HG03159 (cell line): ENCODE data around the gene ARPP21.
A peak's percentile ranks its signal among the peaks of the same experiment; 100 is the strongest.
"Not testable (repeated sequence)": the region's sequence is repeated elsewhere in the genome, so short reads cannot be mapped to it uniquely, and the experiment has no call there.

Source experiments
- ATAC-seq: cut with Tn5 transposase; IDR thresholded peaks from one replicate; pipeline ENCODE4 v1.9.1; 2021; ENCODE audit warnings: mild to moderate bottlenecking, moderate library complexity; ENCODE audit not compliant: unreplicated experiment

ARPP21 gene

GRCh38 chr3:35639254-35640186, at the start of gene ARPP21:
Gene ARPP21 (plus strand): TSS chr3:35639525. CDS start chr3:35681752, 42,227 bp downstream.
- ATAC-seq: peak; percentile 39

- ATAC-seq: peak; percentile 72
These were observed 46.6 kb upstream of the ARPP21 start for GRCh38 chr3:35592589-35593295.

GRCh38 chr3:35594739-35595138, 44.6 kb upstream of the ARPP21 start:
- ATAC-seq: no peak

- no peak for ATAC-seq
These were observed 42.9 kb upstream of the ARPP21 start for GRCh38 chr3:35596335-35596995.

GRCh38 chr3:35597490-35597889, 41.8 kb upstream of the ARPP21 start:
- no peak for ATAC-seq

DNA sequence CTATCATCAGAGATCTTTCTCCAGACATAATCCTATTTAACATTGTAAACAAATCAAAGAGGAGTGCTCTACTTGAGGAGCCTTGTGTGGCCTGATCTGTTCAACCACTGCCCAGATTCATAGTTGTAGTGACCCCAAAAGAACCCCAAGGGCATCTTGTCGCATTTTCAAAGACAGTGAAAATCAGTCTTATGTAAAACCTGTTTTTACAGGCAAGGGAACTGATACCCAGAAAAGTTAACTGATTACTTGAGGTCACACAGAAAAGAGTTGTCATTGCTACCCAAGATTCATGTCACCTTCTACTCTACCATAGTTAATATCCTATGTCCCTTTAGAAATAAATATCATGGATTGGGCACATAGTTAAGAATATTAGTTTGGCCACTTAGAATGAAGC, 40.5 kb upstream of the ARPP21 start:
- ATAC-seq: no peak

DNA sequence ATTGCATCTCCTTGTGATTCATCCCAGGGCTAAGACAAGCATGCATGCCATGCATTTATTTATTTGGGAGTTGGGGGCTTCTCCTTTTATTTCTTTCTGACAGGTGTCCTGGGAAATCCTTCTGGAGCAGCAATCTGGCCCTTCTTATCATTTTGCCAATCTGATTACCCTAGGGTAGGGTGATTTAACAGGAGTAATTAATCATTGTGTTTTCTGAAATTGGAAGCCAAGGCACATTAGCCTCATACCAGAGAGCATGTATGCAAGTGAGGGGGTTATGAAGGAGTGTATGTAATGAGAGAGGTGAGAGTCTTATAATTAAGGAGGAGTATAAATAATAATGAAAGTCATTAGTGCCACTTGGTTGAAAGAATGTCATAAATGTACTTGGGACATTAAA, 37.4 kb upstream of the ARPP21 start:
- no peak for ATAC-seq

DNA sequence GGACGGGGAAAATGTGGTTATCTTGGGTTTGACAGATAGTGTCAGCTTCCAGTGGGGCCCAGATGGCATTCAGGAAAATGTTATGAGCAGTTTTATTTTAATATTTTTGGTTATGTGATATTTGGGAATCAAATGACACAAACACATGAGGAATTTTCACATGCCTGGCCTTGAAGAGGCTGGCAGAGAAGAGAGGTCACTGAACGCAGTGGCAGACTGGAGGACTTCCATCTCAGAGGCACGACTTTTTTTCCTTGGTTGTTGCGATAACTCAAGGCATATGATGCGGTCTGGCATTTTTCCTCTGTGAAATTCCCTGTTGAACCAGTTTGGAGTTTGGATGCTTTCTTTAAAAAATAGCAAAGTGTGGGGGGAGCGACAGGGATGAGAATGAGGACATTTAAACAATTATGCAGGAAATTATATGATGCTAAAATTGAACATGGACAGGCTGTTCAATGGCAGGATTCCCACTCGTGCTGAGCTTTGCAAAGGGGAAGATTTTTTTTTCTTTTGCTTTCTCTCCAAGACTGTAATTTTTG, 36.9 kb upstream of the ARPP21 start:
- ATAC-seq: no peak

DNA sequence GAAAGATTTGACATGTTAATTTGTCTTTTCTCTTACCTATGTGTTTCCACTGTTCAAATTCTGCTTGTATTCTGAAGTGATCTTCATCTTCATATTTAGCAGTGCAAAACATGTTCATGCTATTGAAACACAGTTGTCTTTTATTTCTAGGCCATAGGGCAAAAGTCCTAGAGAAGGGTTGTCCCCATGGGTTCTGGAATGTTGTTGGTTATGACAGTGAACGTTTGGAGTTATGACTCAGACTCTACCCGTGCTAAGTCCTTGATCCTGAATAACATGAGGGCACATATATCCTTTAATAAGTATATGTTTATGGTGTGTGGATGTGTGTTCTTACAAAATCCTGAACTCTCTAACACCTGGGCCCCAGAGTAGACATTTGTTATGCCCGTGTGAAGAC, 23.0 kb upstream of the ARPP21 start:
- ATAC-seq: no peak

DNA sequence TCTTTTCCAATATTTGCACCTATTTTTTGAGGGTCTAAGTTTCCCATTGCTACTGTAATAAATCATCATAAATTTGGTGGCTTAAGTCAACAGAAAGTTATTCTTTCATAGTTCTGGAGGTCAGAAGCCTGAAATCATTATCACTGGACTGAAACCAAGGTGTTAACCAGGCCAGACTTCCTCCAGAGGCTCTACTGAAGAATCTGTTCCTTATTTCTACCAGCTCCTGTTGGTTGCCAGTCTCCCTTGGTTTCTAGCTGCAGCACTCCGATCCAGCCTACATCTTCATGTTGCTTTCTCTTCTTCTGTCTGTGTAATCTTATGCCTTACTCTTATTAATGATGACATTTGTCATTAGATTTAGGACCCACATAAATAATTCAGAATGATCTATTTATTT, 22.0 kb upstream of the ARPP21 start:
- no peak for ATAC-seq

- ATAC-seq: not testable (repeated sequence)
These were observed 19.1 kb upstream of the ARPP21 start for GRCh38 chr3:35620238-35620637.

DNA sequence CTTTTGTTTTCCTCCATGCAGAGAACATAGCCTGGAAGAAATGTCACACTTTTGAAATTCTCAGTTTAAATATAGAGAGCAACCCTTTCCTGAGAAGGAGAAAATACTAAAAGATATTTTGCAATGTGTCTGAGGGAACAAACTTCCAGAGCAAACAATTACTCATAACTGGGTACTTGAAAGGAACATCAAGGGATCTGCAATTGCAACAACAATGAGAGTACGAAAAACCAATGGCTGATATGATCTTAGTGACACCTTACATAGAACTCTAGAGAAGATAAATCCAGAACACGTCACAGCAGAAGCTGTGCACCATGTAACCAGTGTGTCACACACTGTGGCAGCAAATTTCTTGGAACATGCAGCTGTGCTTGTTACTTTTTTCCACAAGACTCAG, 14.6 kb upstream of the ARPP21 start:
- no peak for ATAC-seq

GRCh38 chr3:35633332-35634124, 5.8 kb upstream of the ARPP21 start:
- ATAC-seq: no peak

DNA sequence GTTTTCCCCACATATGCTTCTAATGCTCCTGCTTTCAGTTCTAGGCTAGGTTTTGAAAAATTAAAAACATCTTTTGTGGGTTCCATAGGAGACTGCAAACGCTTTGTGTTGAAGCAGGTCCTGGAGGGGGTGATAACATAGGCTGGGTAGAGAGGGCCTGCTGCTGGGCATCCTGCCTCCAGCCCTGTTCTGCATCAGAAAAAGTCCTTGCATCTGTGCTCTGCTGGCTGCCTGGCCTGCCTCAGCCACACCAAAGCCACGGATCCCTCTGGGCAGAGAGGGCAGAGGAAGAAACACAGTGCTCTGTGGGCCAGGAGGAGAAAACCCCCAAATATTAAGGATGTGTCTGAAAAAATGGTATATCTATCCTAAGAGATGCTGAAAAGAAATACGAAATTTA, 3.9 kb upstream of the ARPP21 start:
- no peak for ATAC-seq

GRCh38 chr3:35635926-35636683, 3.2 kb upstream of the ARPP21 start:
- no peak for ATAC-seq

DNA sequence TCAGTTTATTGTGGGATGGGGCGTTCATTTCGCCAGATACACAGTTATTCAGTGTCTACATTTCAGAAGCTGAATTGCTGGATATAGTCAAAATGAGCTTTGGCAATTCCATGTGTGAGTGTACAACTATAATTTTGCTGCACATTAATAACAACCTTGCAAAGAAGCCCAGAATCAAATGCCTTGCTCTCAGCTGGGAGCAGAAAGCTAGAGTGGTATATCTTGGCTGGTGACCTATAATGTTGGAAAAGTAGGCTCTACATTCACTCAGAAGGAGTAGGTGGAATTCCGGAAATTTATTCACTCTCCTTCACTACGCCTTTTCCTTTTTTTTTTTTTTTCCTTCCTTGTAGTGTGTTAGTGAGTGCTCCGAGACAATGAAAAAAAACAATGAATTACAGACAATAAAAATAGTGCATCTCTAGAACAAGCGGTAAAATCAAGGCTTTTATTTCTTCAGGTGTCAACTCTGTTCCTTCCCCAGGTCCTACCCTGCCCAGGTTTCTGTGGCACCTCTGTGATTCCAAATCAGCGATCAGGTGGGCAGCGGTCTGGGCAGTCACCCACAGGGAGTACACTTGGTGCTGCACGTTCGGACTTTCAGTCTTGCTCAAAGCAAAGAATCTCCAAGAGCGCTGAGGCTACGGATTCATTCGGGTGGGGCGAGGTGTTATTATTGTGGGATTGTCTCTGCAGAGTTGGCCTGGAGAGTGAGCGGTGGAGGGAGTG, 910 bp upstream of the ARPP21 start:
- ATAC-seq: no peak

DNA sequence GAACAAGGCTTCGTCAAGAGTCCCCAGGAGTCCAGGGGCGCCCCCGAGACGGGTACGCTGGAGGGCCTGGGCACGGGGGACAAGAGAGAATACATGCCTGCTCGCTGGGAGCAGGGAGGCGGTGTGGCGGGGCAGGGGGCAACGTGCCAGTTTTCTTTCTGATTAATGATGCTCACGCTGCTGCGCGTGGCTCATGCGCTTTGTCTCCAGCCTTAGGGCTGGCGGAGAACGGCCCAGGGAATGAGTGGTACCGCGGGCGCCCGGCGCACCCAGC, 408 bp upstream of the ARPP21 start:
- no peak for ATAC-seq

DNA sequence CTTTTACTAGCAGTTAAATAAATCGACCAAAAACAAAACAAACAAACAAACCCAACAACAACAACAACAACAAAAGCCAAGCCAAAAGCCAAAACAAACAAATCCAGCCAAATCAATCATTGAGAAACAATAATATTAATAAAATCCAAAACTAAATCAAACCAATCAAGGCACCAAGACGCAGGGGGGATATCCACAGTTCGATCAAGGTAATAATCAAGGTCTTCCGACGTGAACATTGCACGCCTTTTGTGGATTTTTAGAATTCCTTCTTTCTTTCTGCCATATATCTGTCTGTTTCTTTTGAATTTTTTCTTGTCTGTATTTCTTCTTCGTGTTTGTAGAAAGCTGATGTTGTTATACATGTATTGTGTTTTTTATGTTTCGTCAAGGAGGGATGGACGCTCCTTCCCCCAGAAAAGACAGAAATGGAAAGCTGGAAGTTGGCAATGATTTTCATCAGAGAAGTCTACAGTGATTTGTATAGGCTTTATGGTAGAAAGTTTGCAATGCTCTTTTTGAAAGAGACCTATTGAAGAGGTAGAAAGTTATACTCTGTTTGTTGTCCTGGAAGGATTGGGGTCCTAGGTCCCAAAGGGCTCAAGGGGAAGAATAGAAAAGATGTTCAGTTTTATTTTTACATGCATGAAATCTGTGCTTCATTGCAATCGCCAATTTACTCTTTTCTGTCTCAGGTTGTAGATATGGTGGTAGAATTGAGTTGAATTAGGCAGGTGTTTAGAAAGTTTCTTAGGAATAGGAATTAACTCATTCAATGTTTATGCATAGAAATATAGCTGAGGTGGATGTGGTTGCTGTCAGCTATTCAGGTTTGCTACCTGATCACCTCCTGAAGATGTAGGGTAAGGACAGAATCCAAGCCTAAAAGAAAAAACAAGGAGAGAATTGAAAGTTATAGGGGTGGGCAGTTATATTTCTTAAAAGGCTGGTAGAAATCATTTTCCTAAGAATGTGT, 1.2 kb downstream of the ARPP21 start:
- ATAC-seq: no peak
